ENCODE measurements around the gene HOXA13. TPM values are rescaled to one million over a fixed set of nuclear protein-coding genes. Genes with fewer than 3 reads are reported as not detected.

HOXA13 gene
- polyA plus RNA-seq, 1 donor (not counting 4 experiments of a cell fraction or from before 2014, with no cell fraction given) = not detected

DNA sequence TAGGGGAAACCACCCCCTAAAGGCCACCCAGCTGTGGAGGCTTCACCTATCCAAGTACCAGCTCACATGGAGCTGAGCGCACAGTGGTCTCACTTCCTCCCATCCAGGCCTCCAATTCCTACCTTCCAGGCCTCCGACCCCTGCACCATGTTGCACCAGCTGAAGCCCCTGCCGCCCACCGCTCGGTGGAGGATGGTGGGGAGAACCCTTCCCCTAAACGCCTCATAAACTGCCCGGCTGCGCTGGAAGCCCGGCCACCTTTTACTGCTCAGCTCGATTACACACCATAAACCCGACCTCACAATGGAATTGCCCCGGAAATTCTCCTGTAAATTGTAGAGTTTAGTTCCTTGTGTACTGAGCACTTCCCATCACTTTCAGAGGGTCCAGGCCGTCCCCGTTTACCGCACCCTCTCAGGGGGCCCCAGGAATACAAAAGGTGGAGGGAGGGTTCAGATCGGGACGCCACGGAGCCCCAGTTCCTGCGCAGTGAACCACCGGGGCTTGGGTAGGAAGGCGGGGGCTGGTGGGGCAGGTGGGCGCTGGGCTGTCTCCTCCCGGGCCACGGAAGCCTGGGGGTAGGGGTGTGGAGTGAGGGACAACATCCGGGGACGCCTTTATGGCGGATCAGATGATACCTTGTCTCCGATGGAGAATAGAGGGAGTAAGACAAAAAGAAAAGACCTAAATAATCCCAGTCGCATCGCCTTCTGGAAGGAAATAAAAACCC lies 42.0 kb downstream of the HOXA13 start:
- peak overlapping the region; percentile 55 to 94 (median 80) for H3K4me3 ChIP-seq (ENCODE audit: control insufficient read depth in 2 of 3, extremely low read depth in 1 of 3, insufficient read depth in 2 of 3, low read depth in 1 of 3, low read length in 3 of 3)

DNA sequence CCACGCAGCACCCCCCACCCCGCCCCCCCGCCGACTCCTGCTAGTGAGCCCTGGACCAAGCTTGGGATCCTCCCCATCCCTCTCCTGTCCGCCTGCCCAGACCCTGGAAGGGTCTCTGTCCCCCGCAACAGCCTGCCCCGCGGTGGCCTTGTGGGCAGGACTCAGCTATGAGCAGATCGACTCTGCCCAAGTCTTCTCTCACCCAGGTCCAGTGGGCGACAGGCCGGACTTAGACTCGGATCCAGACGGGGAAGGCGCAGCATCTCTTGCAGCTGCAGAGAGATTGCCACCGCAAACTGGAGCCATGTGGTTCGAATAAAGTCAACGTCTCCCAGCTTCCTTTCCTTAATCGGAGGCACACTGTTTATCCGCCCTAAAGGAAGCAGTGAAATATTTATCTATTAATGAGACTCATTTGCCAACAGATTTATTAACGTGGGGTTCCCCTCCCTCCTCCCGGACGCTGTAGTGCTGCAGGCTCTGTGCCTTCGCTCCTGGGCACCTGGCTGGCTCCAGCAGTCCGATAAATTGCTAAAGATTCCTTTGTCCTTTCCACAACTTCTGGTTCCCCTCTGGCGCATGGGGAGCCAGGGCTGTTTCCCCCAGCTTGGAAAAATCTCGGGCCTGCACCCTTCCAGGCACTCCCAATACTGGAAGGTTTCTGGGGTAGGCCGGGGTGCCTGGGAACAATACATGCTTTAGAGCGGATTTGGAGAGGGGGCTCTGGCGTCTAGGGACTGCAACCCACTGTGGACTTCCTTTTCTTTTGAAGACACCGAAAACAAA lies 42.8 kb downstream of the HOXA13 start:
- H3K36me3 ChIP-seq (ENCODE audit: control insufficient read depth in 2 of 2, extremely low read depth in 1 of 2, insufficient read depth in 2 of 2, low read length in 2 of 2) = no peaks in the 10 kb centered on the region
- H3K9me1 ChIP-seq (ENCODE audit: control insufficient read depth, extremely low read depth, insufficient read depth, low read length) = no peaks in the 10 kb centered on the region
- peak overlapping the region; percentile 90 for H3K9ac ChIP-seq (ENCODE audit: control insufficient read depth, extremely low read depth, insufficient read depth, low read length)
- H3K4me2 ChIP-seq (ENCODE audit: control insufficient read depth, extremely low read depth, insufficient read depth, low read depth, low read length) = peak overlapping the region; percentile 98
- no peak for TF ChIP-seq EZH2 (IDR thresholded peaks at IDR 0.05; ENCODE audit: low read length)
- TF ChIP-seq, protein P1, sequence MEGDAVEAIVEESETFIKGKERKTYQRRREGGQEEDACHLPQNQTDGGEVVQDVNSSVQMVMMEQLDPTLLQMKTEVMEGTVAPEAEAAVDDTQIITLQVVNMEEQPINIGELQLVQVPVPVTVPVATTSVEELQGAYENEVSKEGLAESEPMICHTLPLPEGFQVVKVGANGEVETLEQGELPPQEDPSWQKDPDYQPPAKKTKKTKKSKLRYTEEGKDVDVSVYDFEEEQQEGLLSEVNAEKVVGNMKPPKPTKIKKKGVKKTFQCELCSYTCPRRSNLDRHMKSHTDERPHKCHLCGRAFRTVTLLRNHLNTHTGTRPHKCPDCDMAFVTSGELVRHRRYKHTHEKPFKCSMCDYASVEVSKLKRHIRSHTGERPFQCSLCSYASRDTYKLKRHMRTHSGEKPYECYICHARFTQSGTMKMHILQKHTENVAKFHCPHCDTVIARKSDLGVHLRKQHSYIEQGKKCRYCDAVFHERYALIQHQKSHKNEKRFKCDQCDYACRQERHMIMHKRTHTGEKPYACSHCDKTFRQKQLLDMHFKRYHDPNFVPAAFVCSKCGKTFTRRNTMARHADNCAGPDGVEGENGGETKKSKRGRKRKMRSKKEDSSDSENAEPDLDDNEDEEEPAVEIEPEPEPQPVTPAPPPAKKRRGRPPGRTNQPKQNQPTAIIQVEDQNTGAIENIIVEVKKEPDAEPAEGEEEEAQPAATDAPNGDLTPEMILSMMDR (optimal IDR thresholded peaks at IDR 0.05 in 1 of 3, IDR thresholded peaks at IDR 0.05 in 1 of 3, conservative IDR thresholded peaks at IDR 0.05 in 1 of 3; ENCODE audit: extremely low read depth in 1 of 3, insufficient read depth in 2 of 3, low read length in 3 of 3) = no peak
- peak overlapping the region; percentile 87 for H2AFZ ChIP-seq (ENCODE audit: control insufficient read depth, low read length)
- no peaks in the 10 kb centered on the region for H3K27me3 ChIP-seq (ENCODE audit: control insufficient read depth, extremely low read depth, insufficient read depth, low read length)
- no peak for FAIRE-seq
- peaks cover 76% of the 10 kb centered on the region for H3K4me1 ChIP-seq (ENCODE audit: control insufficient read depth, extremely low read depth, insufficient read depth, low read length)
- dilution Hi-C loops (cut with MboI; ENCODE audit: extremely low pct_ligation_motif_present, low sequenced_read_pairs) = no loop called here
- H3K79me2 ChIP-seq (ENCODE audit: control insufficient read depth, insufficient read depth, low read length) = peaks cover 39% of the 10 kb centered on the region
- H3K9me3 ChIP-seq (ENCODE audit: control insufficient read depth, low read depth, low read length) = no peaks in the 10 kb centered on the region
- DNase-seq (ENCODE audit: low read depth, low spot score) = no peak
- no peaks in the 10 kb centered on the region for H4K20me1 ChIP-seq (ENCODE audit: control insufficient read depth, extremely low read depth, insufficient read depth, low read length)
- H3K4me3 ChIP-seq (ENCODE audit: control insufficient read depth in 2 of 3, extremely low read depth in 1 of 3, insufficient read depth in 2 of 3, low read depth in 1 of 3, low read length in 3 of 3) = peak overlapping the region; percentile 55 to 94 (median 80)
- peak overlapping the region; percentile 87 for H3K27ac ChIP-seq (ENCODE audit: control insufficient read depth, insufficient read depth, low read length)

More for the DNA sequence above, 42.0 kb downstream of the HOXA13 start:
- no peaks in the 10 kb centered on the region for H3K27me3 ChIP-seq (ENCODE audit: control insufficient read depth, extremely low read depth, insufficient read depth, low read length)
- H3K36me3 ChIP-seq (ENCODE audit: control insufficient read depth in 2 of 2, extremely low read depth in 1 of 2, insufficient read depth in 2 of 2, low read length in 2 of 2) = no peaks in the 10 kb centered on the region
- peak overlapping the region; percentile 87 for H3K27ac ChIP-seq (ENCODE audit: control insufficient read depth, insufficient read depth, low read length)
- DNase-seq (ENCODE audit: low read depth, low spot score) (no peak), FAIRE-seq (no peak)
- H3K4me2 ChIP-seq (ENCODE audit: control insufficient read depth, extremely low read depth, insufficient read depth, low read depth, low read length) = peak overlapping the region; percentile 98
- dilution Hi-C loops (cut with MboI; ENCODE audit: extremely low pct_ligation_motif_present, low sequenced_read_pairs) = no loop called here
- TF ChIP-seq, protein P1 (optimal IDR thresholded peaks at IDR 0.05 in 1 of 3, IDR thresholded peaks at IDR 0.05 in 1 of 3, conservative IDR thresholded peaks at IDR 0.05 in 1 of 3; ENCODE audit: extremely low read depth in 1 of 3, insufficient read depth in 2 of 3, low read length in 3 of 3) = no peak
- no peak for TF ChIP-seq EZH2 (IDR thresholded peaks at IDR 0.05; ENCODE audit: low read length)
- peak overlapping the region; percentile 90 for H3K9ac ChIP-seq (ENCODE audit: control insufficient read depth, extremely low read depth, insufficient read depth, low read length)
- H4K20me1 ChIP-seq (ENCODE audit: control insufficient read depth, extremely low read depth, insufficient read depth, low read length) = no peaks in the 10 kb centered on the region
- peaks cover 69% of the 10 kb centered on the region for H3K4me1 ChIP-seq (ENCODE audit: control insufficient read depth, extremely low read depth, insufficient read depth, low read length)
- peak overlapping the region; percentile 87 for H2AFZ ChIP-seq (ENCODE audit: control insufficient read depth, low read length)
- no peaks in the 10 kb centered on the region for H3K9me3 ChIP-seq (ENCODE audit: control insufficient read depth, low read depth, low read length)
- H3K79me2 ChIP-seq (ENCODE audit: control insufficient read depth, insufficient read depth, low read length) = peaks cover 45% of the 10 kb centered on the region
- no peaks in the 10 kb centered on the region for H3K9me1 ChIP-seq (ENCODE audit: control insufficient read depth, extremely low read depth, insufficient read depth, low read length)

Data from keratinocyte (primary cell).